ENCODE data around the gene TBC1D1.

TBC1D1 gene, protein sequence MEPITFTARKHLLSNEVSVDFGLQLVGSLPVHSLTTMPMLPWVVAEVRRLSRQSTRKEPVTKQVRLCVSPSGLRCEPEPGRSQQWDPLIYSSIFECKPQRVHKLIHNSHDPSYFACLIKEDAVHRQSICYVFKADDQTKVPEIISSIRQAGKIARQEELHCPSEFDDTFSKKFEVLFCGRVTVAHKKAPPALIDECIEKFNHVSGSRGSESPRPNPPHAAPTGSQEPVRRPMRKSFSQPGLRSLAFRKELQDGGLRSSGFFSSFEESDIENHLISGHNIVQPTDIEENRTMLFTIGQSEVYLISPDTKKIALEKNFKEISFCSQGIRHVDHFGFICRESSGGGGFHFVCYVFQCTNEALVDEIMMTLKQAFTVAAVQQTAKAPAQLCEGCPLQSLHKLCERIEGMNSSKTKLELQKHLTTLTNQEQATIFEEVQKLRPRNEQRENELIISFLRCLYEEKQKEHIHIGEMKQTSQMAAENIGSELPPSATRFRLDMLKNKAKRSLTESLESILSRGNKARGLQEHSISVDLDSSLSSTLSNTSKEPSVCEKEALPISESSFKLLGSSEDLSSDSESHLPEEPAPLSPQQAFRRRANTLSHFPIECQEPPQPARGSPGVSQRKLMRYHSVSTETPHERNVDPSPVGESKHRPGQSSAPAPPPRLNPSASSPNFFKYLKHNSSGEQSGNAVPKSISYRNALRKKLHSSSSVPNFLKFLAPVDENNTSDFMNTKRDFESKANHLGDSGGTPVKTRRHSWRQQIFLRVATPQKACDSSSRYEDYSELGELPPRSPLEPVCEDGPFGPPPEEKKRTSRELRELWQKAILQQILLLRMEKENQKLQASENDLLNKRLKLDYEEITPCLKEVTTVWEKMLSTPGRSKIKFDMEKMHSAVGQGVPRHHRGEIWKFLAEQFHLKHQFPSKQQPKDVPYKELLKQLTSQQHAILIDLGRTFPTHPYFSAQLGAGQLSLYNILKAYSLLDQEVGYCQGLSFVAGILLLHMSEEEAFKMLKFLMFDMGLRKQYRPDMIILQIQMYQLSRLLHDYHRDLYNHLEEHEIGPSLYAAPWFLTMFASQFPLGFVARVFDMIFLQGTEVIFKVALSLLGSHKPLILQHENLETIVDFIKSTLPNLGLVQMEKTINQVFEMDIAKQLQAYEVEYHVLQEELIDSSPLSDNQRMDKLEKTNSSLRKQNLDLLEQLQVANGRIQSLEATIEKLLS (N-terminal part only)

DNA sequence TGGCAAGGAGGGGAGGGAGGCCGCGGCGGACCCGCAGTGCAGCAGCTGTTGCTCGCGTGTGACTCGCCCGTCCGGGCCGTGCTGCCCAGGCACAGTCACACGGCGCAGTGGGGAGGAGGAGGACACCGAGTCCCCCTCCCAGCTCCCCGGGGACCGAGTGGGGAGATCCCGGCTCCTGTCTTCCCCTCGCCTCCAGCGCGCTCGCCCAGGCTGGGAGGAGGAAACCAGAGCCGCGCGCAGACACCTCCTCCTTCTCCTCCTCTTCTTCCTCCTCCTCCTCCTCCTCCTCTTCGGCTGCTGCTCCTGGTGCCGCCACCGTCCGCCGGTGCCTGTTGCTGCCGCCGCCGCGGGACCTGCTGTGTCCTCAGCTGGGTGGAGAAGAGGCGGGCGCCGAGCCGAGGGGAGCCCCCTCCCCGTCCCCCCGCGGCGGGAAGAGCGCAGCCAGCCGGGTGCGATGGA, at the start of gene TBC1D1:
Gene TBC1D1, plus strand, starts transcription at position 284 of the 459 bp plus-strand sequence. CDS start 11,012 bp downstream, outside the sequence.
- no peak for DNase-seq

DNA sequence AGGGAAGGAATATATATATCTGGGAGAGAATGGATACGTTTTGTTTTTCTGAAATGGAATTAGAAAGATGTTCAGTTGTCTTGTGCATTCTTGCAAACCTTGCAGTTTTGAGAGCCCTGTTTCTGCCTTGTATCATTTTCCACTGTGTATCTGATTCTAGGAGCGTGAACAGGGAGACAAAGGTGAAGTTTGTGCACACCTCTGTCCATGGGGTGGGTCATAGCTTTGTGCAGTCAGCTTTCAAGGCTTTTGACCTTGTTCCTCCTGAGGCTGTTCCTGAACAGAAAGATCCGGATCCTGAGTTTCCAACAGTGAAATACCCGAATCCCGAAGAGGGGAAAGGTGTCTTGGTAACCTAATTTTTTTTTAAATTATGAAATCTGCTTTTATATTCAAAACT, 46.7 kb upstream of the TBC1D1 start:
- DNase-seq, result no peak

DNA sequence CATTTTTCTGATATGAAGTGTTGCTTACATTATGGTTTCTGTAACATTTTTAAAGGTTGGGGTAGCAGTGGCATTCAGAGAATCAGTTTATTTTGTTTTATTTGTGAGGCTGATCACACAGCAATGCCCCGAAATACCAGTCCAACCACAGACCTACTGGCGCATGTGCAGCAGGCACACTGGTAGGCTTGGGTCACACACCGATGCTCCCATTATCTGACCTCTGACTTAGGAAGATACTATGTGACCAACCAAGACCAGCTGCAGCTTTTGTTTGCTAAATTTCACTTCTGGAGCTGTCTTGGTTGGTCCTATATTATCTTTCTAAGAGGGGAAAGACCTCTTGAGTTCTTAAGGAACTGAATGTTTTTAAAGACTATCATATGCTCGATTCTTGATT, 45.7 kb upstream of the TBC1D1 start:
- no peak for DNase-seq

DNA sequence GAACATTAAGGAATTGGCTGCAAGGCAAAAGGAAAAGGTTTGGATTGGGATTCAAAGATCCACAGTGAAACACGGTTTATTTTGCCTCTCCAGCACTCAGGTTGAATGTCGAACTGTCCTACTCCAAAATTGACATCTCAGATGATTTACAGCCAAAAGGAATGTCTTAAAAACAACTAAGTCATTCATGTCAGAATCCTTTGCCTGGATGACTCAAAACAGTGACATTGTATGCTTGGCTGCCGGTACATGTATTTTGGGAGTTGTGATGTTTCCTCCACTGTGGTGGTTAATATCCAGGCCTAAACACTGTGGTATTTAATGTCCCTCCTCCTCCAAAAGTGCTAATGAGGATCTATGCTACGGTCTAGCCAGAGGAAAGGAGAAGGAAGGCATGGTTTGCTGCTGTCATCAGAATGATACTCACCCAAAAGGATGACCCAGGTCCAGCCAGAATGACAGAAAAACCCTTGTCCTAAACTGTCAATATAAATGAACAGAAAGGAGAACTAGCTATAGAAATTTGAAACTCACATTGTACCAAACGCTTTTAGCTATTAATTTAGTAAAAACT, 43.5 kb upstream of the TBC1D1 start:
- no peak for DNase-seq

DNA sequence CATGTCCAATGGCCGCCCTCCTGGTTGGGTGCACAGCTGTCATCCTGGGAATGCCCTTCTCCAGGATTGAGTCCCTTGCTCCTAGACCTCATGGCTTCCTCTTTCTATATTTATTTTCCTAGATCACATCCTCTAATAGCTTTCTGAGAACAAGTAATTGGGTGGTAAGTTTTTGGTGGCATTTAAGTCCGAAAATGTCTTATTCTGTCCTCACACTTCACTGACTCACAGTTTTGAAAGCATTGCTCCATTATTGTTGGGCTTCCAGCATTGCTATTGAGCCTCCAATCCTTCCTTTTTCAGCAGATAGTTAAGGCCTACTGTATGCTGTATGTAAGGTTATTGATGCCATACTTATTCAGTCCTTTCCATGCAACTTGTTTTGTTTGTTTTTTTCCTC, 38.5 kb upstream of the TBC1D1 start:
- DNase-seq, result no peak

DNA sequence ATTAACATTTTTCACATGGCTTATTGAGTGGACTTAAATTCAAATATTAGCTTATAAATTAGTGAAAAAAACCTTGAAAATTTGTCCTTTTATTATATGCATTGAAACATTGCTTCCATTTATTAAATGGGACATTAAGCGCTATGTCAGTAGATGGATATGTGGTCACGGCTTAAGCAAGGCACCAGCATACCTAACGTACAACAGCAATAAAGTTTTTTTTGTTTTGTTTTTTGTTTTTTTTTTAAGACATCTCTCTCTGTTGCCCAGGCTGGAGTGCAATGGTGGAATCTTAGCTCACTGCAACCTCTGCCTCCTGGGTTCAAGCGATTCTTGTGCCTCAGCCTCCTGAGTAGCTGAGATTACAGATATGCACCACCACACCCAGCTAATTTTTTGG, 32.8 kb upstream of the TBC1D1 start:
- no peak for DNase-seq

DNA sequence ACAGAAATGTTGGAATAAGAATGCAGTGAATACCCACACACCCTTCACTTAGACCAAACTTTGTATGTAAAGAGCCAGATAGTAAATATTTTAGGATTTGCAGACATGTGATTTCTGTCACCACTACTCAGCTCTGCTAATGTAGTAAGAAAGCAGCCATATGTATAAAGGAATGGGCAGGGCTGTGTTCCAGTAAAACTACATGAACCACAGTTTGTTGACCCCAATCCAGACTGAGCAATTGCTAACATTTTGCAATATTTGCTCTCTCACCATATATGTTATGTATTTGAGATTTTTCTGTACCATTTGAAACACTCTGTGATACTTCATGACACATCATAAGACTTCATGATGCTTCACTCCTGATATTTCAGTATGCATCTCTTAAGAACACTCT, 32.0 kb upstream of the TBC1D1 start:
- no peak for DNase-seq

DNA sequence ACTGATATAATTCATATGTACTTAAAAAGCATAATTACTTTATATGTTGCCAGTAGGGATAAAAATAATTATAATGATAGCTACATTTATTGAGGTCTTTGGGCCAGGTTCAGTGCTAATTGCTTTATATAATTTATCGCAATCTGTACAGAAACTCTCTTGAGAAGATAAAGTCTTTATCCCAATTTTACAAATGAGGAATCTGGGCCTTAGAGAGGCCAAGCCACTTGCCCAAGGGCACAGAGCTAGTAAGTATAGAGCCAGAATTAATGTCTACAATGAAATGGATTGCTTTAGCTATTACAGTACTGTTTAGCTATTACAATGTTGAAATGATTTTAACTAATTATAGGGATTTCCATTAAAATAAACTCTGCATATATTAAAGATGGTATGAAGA, 30.6 kb upstream of the TBC1D1 start:
- no peak for DNase-seq

DNA sequence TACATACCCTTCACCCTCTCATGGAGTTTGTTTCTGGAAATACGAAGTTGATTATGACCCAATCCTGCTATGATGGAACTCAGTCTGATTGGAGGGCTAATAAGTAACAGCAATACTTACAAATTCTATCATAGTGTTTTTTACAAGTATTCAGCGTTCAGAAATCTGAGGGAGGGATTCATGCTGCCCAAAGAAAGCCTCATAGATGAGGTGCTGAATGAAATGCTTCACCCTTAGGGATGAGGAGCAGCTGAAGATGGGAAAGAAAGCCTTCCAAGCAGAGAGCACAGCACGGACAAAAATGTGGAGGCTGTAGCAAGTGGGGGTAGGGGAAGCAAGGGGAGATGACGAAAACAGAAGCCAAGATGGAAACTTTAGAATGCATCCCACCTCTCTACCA, 27.9 kb upstream of the TBC1D1 start:
- no peak for DNase-seq

DNA sequence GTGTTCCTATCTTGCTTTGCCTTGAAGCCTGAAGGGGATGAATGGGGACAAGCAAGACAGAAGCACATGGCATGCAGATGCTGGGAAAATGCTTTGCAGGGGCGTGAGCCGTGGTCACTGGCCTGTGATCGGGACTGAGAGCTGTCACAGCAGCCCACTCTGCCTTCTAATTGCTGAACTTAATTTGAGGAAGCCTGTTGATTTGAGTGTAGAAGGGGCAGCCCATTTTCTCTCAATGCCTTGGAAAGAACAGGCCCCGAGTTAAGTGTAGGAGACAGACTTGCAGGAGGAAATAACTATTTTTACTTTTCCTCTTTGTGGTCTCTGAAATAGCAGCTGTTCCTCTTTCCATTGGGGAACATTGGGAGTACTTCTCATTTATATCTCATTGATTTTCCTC, 26.1 kb upstream of the TBC1D1 start:
- DNase-seq, result no peak

DNA sequence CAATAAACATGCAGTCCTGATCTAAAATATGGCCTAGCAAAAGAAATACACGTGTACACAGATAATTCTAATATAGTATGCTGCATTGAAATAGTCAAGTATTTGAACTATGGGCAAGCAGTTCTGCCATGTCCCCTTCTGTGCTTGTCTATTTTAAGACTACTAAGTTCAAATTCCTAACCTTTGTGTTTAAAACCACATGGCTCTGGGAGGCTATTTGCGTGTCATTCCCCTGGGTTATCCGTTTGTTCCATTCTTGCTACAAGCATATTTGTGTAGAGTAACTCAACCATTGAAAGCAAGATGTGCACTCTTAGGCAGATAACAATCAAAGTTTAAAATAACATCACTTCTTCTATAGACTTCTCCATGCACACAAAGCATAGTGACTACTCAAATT, 25.4 kb upstream of the TBC1D1 start:
- DNase-seq, result no peak

DNA sequence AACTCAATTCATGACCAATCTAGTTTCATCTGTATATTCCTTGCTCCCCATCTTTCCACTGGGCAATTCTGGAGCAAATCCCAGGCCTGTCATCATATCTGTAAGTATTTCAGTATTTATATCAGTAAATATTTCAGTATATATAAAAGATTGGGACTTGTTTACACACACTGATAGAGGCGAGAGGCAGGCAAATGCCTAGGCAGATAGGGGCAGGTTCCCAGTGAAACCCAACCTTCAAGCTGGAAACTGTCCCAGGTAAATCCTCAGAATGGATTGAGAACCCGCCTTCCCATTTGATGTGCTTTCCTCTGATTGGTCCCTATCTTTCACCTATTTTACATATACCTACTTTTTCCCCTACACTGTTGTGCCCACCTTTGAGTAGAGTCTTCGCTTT, 23.8 kb upstream of the TBC1D1 start:
- DNase-seq, result no peak

DNA sequence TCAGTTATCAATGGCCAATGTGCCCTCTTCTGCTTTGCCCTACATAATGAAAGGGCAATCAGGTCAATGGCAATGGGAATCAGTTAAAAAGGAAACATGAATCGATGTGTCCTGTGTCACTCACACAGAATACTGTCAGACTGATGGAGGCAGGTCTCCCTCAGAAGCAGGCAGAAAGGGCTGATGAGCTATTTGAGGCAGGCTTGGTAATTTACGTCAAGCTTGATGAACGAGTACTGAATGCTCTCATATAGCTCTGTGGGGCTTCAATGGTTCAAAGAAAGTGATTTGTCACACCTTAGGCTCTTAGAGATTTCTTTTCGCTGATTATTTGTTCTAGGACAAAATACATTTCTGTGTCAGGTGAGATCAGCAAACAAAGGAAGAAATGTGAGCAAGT, 22.6 kb upstream of the TBC1D1 start:
- DNase-seq, result no peak

DNA sequence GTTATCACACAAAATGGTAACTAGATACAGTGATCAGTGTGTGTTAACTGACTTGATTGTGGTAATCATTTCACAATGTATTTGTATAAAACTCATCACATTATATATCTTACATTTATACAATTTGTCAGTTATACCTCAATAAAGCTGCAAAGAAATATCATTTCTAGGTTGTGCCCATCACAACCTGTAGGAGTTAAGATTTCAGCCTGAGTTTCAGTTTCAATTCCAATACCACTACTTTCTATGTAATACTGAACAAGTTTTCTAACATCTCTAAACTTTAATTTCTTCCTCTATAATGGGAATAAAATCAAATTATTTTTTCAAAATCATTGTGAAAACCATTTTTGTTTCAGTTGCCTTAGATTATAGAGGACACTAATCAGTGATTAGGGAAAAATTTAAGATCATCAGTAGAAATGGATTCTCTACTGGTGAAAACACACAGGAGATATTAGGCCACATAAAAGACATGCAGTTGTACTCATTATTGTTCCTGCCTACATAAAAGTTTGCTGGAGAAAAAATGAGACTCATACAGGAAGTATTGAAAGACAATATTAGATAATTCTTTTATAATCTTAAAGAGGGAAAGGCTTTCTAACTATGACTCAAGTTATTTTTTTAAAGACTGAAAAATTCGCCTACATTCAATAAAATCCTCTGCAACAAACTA, 18.4 kb upstream of the TBC1D1 start:
- no peak for DNase-seq

DNA sequence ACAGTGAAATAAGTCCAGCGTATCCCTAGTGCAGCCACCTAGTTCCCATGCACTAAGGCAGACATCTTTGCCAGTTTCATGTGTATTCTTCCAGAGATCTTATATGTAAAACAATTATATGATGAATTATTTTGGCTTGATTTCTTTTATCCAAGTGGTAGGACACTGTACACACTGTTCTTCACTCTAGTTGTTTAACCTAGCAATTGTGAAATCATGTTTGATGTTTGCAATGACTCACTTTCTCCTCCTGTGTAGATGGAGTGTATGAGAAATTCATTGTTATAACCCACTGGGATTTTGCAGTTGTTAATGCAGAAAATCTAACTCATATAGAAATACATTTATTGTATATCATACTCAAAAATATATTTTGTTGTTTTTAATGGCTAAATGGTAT, 17.5 kb upstream of the TBC1D1 start:
- DNase-seq, result peak; percentile 30

DNA sequence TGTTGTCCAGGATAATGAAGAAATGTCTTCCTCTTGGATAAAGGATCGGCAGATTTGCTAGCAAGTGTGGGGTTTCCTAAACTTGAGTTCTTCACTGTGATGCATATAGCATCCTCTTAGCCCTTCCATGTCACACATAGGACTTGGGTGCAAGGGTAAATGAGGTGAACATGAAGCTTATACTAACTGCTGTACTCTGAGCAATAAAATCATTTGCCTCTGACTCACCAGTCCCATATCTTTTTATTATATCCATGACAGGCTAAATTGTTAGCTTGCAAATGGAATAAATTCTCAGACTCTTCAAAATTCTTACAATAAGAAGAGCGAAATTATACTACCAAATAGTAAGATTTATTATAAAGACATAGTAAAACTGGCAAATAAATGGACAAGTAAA, 14.7 kb upstream of the TBC1D1 start:
- DNase-seq, result peak; percentile 8

DNA sequence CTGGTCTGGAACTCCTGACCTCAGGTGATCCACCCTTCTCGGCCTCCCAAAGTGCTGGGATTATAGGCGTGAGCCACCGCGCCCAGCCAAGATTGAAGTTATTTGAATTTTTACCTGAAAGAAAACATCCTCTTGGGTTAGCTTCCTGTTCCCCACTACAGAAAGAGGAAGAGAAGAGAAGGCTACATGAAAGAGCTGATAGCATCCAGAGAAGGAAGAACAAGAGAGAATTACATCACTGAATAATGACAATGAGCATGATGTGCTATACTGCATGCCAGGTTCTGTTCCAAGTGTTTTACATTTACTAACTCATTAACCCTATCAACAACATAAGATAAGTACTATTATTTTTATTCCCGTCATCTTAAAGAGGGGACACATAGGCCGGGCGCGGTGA, 11.5 kb upstream of the TBC1D1 start:
- no peak for DNase-seq

DNA sequence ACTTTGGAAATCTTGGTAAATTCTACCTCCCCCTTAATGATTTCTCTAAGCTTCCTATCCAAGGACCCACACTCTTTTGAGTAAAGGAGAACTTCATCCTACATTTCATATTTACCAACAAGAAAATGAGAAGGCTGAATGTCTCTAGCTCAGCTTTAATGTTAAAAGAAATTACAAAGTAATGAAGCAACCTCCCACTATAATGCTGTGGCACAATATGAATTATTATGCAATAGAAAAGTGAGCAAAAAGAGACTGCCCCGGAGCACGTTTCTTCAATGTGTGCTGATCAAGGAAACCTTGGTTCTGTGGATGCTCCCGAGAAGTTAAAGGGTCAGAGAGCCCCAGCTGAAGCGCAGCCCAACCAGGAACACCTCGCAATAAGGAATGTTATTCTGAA, 9.1 kb upstream of the TBC1D1 start:
- no peak for DNase-seq

DNA sequence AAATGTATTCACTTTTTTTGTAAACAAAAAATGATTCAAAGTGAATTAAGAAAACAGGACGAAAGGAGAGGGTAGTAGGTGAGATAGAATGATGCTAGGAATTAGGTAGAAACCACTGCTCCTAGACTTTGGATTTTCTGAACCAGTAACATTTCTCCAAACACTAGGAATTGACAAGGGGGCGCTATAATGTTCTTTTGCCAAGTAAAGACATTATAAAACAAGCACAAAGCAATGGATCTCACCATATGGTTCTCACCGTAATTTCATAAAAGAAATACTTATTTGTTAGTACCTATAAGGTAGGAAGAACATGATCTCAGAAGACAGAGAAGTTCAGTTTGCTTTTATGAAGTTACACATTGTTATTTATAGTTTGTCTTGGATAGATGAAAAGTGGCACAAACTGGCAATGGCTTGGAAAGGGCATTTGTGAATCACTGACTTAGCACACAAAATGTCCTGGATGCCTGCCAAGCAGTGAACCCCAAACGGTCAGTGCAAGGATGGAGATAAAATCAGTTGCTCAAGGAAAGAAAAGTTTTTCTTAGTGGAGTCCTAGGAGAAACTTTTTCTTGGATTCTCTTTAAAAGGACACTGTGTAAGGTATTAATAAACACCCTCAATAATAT, 8.1 kb upstream of the TBC1D1 start:
- DNase-seq, result no peak

DNA sequence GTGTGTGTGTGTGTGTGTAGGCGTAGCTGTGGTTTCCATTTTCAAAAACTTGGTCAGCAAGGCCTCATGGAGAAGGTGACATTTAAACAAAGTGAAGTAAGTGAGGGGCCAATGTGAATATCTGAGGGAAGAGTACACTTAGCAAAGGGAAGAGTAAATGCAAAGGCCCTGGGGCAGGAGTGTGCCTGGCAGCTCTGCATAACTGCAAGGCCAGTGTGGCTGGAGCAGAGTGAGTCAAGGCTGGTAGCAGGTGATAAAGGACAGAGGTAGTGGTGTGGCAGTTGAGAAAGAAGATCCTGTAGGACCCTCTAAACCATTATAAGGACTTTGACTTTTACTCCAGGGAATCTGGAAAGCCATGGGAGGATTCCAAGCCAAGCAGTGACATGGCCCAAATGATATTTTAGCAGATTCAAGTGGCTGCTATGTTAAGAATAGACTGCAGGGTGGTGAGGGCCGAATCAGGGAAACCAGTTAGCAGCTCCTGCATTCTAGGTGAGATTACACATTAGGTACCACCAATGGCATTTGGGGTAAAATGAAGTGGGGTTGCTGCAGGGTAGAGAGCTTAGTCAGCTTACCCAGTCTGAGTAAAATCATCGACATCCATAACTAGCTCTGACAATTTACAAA, 5.9 kb upstream of the TBC1D1 start:
- DNase-seq, result no peak

DNA sequence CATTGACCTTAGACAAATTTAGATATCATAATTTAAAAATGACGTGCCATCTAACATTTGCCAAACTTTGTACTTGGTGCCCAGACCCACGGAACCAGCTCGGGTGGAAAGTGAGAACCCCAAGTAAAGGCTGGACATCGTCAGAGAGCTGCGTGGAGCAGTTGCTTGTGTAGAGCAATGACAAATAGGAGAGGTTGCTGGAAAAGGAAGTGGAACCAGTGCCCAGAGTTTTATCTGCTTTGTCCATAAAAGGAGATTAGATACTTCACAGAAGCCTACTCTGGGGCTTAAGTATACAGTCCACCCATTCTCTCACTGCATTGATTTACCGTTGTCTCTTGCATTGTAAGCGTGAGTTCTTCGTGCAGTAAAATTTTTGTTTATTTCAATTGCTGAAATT, 5.4 kb upstream of the TBC1D1 start:
- no peak for DNase-seq

All from fibroblast of skin of right quadriceps (primary cell).